A549 (cell line): Measurements from ENCODE around the gene TRAPPC3.

ENCODE experiments used
- EP300 ChIP-seq, 2 experiments: fragments of >200 bp; sonication (Bioruptor Twin); formaldehyde crosslinking; IDR thresholded peaks; 2 replicates in 1 of 2; 3 replicates in 1 of 2; pipeline ENCODE4 v1.6.1; 2016 to 2017
- KDM1A ChIP-seq: fragments of 200-600 bp; sonication (generic); IDR thresholded peaks from 2 replicates; pipeline ENCODE4 v1.6.1; 2016; ENCODE audit warnings: low read depth, mild to moderate bottlenecking
- MAZ ChIP-seq: fragments of 150-350 bp; IDR thresholded peaks from 2 replicates; pipeline ENCODE4 v1.6.1; 2014; ENCODE audit warnings: antibody characterized with exemption, low read depth, low read length, borderline replicate concordance
- NR3C1 ChIP-seq: fragments of >200 bp; sonication (Bioruptor Twin); formaldehyde crosslinking; IDR thresholded peaks from 3 replicates; pipeline ENCODE4 v1.6.1; 2017
- POLR2A ChIP-seq: IDR thresholded peaks from 2 replicates; pipeline ENCODE4 v1.6.1; 2012; ENCODE audit warnings: mild to moderate bottlenecking, low read length
- RAD21 ChIP-seq, 2 experiments: fragments of >200 bp in 1 of 2; sonication (Bioruptor Twin) in 1 of 2; formaldehyde crosslinking in 1 of 2; IDR thresholded peaks in 1 of 2; conservative IDR thresholded peaks in 1 of 2; 2 replicates in 1 of 2; 3 replicates in 1 of 2; pipeline ENCODE4 v1.6.1; 2012 to 2018; ENCODE audit warnings: inconsistent platforms in 1 of 2
- RFX5 ChIP-seq: fragments of 450-650 bp; IDR thresholded peaks from 2 replicates; pipeline ENCODE4 v1.7.1; 2014; ENCODE audit warnings: antibody characterized with exemption, mild to moderate bottlenecking, moderate library complexity
- TF ChIP-seq, protein P1 (sequence below): fragments of >200 bp; sonication (Bioruptor Twin); formaldehyde crosslinking; IDR thresholded peaks from 3 replicates; pipeline ENCODE4 v1.5.1; 2016
- TF ChIP-seq, protein P2 (sequence below): fragments of >200 bp; sonication (Bioruptor Twin); formaldehyde crosslinking; IDR thresholded peaks from 3 replicates; pipeline ENCODE4 v1.6.1; 2016

DNA sequence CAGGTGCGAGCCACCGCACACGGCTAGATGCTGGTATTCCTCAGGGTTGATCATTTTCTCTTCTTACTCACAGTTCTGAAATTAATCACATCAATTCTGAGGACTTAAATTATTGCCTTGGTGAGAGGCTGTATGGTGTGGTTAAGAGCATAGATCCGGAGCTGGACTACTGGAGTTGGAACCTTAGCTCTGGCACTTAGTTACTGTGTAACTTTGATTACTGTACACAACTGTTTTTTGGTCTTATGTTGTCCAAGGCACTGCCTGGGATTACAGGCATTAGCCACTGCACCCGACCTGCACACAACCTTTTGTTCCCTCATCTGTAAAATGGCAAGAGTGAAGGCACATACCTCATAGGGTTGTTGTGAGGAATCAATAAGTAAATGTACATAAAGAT, 49.4 kb upstream of the TRAPPC3 start:
- TF ChIP-seq KDM1A (no peak), EP300 (IDR thresholded peaks at IDR 0.05) (no peak), RAD21 (conservative IDR thresholded peaks at IDR 0.05 in 1 of 2, IDR thresholded peaks at IDR 0.05 in 1 of 2) (no peak), POLR2A (no peak), NR3C1 (no peak), MAZ (no peak), RFX5 (no peak)
- TF ChIP-seq, protein P1, sequence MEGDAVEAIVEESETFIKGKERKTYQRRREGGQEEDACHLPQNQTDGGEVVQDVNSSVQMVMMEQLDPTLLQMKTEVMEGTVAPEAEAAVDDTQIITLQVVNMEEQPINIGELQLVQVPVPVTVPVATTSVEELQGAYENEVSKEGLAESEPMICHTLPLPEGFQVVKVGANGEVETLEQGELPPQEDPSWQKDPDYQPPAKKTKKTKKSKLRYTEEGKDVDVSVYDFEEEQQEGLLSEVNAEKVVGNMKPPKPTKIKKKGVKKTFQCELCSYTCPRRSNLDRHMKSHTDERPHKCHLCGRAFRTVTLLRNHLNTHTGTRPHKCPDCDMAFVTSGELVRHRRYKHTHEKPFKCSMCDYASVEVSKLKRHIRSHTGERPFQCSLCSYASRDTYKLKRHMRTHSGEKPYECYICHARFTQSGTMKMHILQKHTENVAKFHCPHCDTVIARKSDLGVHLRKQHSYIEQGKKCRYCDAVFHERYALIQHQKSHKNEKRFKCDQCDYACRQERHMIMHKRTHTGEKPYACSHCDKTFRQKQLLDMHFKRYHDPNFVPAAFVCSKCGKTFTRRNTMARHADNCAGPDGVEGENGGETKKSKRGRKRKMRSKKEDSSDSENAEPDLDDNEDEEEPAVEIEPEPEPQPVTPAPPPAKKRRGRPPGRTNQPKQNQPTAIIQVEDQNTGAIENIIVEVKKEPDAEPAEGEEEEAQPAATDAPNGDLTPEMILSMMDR: no peak
- TF ChIP-seq, protein P2, sequence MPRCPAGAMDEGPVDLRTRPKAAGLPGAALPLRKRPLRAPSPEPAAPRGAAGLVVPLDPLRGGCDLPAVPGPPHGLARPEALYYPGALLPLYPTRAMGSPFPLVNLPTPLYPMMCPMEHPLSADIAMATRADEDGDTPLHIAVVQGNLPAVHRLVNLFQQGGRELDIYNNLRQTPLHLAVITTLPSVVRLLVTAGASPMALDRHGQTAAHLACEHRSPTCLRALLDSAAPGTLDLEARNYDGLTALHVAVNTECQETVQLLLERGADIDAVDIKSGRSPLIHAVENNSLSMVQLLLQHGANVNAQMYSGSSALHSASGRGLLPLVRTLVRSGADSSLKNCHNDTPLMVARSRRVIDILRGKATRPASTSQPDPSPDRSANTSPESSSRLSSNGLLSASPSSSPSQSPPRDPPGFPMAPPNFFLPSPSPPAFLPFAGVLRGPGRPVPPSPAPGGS: no peak
